IPS-20b (cell line): ENCODE measurements around the gene DCTN4.
"Not testable (repeated sequence)": the region's sequence is repeated elsewhere in the genome, so short reads cannot be mapped to it uniquely, and the experiment has no call there.

Experiments used
- H3K27ac ChIP-seq: one replicate; pipeline ENCODE4 v1.5.1; 2013; ENCODE audit warnings: low read length
- H3K27me3 ChIP-seq: 2 replicates; pipeline ENCODE4 v1.6.1; 2013; ENCODE audit warnings: mild to moderate bottlenecking, low read length, inconsistent platforms; ENCODE audit not compliant: insufficient read depth
- H3K36me3 ChIP-seq: 2 replicates; pipeline ENCODE4 v1.6.1; 2013; ENCODE audit warnings: low read depth, mild to moderate bottlenecking, inconsistent platforms, low read length, moderate library complexity; ENCODE audit not compliant: insufficient read depth
- H3K4me1 ChIP-seq: 2 replicates; pipeline ENCODE4 v1.6.1; 2013; ENCODE audit warnings: mild to moderate bottlenecking, control low read depth, inconsistent platforms, low read length, moderate library complexity; ENCODE audit not compliant: insufficient read depth
- H3K4me3 ChIP-seq: 2 replicates; pipeline ENCODE4 v1.5.1; 2013; ENCODE audit warnings: mild to moderate bottlenecking, low read length, inconsistent platforms
- H3K9ac ChIP-seq: 2 replicates; pipeline ENCODE4 v1.6.1; 2013; ENCODE audit warnings: low read depth, mild to moderate bottlenecking, inconsistent platforms, low read length, moderate library complexity
- H3K9me3 ChIP-seq: 2 replicates; pipeline ENCODE4 v1.6.1; 2013; ENCODE audit warnings: mild to moderate bottlenecking, low read depth, low read length, inconsistent platforms; ENCODE audit not compliant: insufficient read depth

Gene DCTN4

GRCh38 chr5:150757087-150757649, 1.6 kb downstream of the DCTN4 start:
- H3K36me3 ChIP-seq = peaks cover 40% of the 10 kb centered on the region
- H3K4me1 ChIP-seq = no peaks in the 10 kb centered on the region
- H3K27ac ChIP-seq = no peak overlapping the region
- H3K9ac ChIP-seq = no peak overlapping the region
- peaks cover 12% of the 10 kb centered on the region; the same call in 1 of the 2 replicates for H3K27me3 ChIP-seq
- no peaks in the 10 kb centered on the region for H3K9me3 ChIP-seq
- 0 out of 2 replicates have a peak overlapping the region, but pooled peaks have one; percentile 90 for H3K4me3 ChIP-seq

GRCh38 chr5:150753863-150754262, 5.0 kb downstream of the DCTN4 start:
- no peak overlapping the region for H3K27ac ChIP-seq
- H3K27me3 ChIP-seq = no peaks in the 10 kb centered on the region
- H3K9me3 ChIP-seq = no peaks in the 10 kb centered on the region
- H3K9ac ChIP-seq = no peak overlapping the region
- H3K4me1 ChIP-seq = no peaks in the 10 kb centered on the region
- H3K4me3 ChIP-seq = no peak overlapping the region
- peaks cover 61% of the 10 kb centered on the region for H3K36me3 ChIP-seq

- Histone ChIP-seq H3K4me1 (no peaks in the 10 kb centered on the region), H3K4me3 (no peak overlapping the region), H3K36me3 (peaks cover 61% of the 10 kb centered on the region), H3K27me3 (no peaks in the 10 kb centered on the region), H3K9me3 (no peaks in the 10 kb centered on the region), H3K9ac (no peak overlapping the region), H3K27ac (no peak overlapping the region)
Observed at GRCh38 chr5:150753463-150753862, 5.4 kb downstream of the DCTN4 start.

- peaks cover 59% of the 10 kb centered on the region for H3K36me3 ChIP-seq
- no peaks in the 10 kb centered on the region for H3K27me3 ChIP-seq
- H3K27ac ChIP-seq = no peak overlapping the region
- H3K4me3 ChIP-seq = no peak overlapping the region
- H3K9ac ChIP-seq = no peak overlapping the region
- no peaks in the 10 kb centered on the region for H3K4me1 ChIP-seq
- no peaks in the 10 kb centered on the region for H3K9me3 ChIP-seq
Observed at GRCh38 chr5:150751096-150751891, 7.5 kb downstream of the DCTN4 start.

- H3K9me3 ChIP-seq = no peaks in the 10 kb centered on the region
- H3K36me3 ChIP-seq = peaks cover 52% of the 10 kb centered on the region
- H3K27ac ChIP-seq = no peak overlapping the region
Observed at GRCh38 chr5:150750469-150750868, 8.3 kb downstream of the DCTN4 start.

GRCh38 chr5:150743142-150743488, 15.7 kb downstream of the DCTN4 start:
- not testable (repeated sequence) for H3K27me3 ChIP-seq, H3K27ac ChIP-seq, H3K4me1 ChIP-seq, H3K9ac ChIP-seq, H3K4me3 ChIP-seq, H3K9me3 ChIP-seq
- peaks cover 16% of the 10 kb centered on the region for H3K36me3 ChIP-seq

More at GRCh38 chr5:150750469-150750868, 8.3 kb downstream of the DCTN4 start:
- Histone ChIP-seq H3K4me1 (no peaks in the 10 kb centered on the region), H3K9ac (no peak overlapping the region), H3K4me3 (no peak overlapping the region), H3K27me3 (no peaks in the 10 kb centered on the region)

- H3K9ac ChIP-seq, H3K4me1 ChIP-seq, H3K27ac ChIP-seq, H3K9me3 ChIP-seq, H3K4me3 ChIP-seq, H3K27me3 ChIP-seq: not testable (repeated sequence)
- H3K36me3 ChIP-seq = peaks cover 16% of the 10 kb centered on the region
Observed at GRCh38 chr5:150742455-150743141, 16.2 kb downstream of the DCTN4 start.

- H3K27me3 ChIP-seq = no peaks in the 10 kb centered on the region
- peaks cover 11% of the 10 kb centered on the region; the same call in 1 of the 2 replicates for H3K9me3 ChIP-seq
- peaks cover 16% of the 10 kb centered on the region for H3K36me3 ChIP-seq
- no peak overlapping the region for H3K4me3 ChIP-seq
- no peak overlapping the region for H3K9ac ChIP-seq
- H3K27ac ChIP-seq = no peak overlapping the region
- H3K4me1 ChIP-seq = peaks cover 10% of the 10 kb centered on the region; the same call in 1 of the 2 replicates
Observed at GRCh38 chr5:150740992-150741391, 17.8 kb downstream of the DCTN4 start.

- no peak overlapping the region for H3K27ac ChIP-seq
- no peaks in the 10 kb centered on the region for H3K27me3 ChIP-seq
- H3K9ac ChIP-seq = no peak overlapping the region
- H3K4me3 ChIP-seq = no peak overlapping the region
- peaks cover 21% of the 10 kb centered on the region for H3K36me3 ChIP-seq
- peaks cover 11% of the 10 kb centered on the region; the same call in 1 of the 2 replicates for H3K9me3 ChIP-seq
- H3K4me1 ChIP-seq = peaks cover 10% of the 10 kb centered on the region; the same call in 1 of the 2 replicates
Observed at GRCh38 chr5:150738862-150739261, 20.0 kb downstream of the DCTN4 start.

- H3K9ac ChIP-seq = no peak overlapping the region
- H3K4me3 ChIP-seq = no peak overlapping the region
- H3K36me3 ChIP-seq = peaks cover 42% of the 10 kb centered on the region
- H3K27me3 ChIP-seq = no peaks in the 10 kb centered on the region
- H3K27ac ChIP-seq = no peak overlapping the region
- peaks cover 8% of the 10 kb centered on the region; the same call in 1 of the 2 replicates for H3K9me3 ChIP-seq
- H3K4me1 ChIP-seq = peaks cover 10% of the 10 kb centered on the region; the same call in 1 of the 2 replicates
Observed at GRCh38 chr5:150734579-150735384, 24.0 kb downstream of the DCTN4 start.

- Histone ChIP-seq H3K9ac (no peak overlapping the region), H3K27me3 (no peaks in the 10 kb centered on the region), H3K27ac (no peak overlapping the region), H3K4me1 (no peaks in the 10 kb centered on the region), H3K36me3 (peaks cover 63% of the 10 kb centered on the region), H3K9me3 (peaks cover 8% of the 10 kb centered on the region; the same call in 1 of the 2 replicates), H3K4me3 (no peak overlapping the region)
Observed at GRCh38 chr5:150731669-150732242, 27.1 kb downstream of the DCTN4 start.
